Activated T-cell treated with anti-CD3 and anti-CD28 coated beads for 1 hour (primary cell): Measurements from ENCODE around the gene SRRM2.
A peak's percentile ranks its signal among the peaks of the same experiment; 100 is the strongest.

Experiments used
- DNase-seq: peaks from one replicate; pipeline ENCODE4 v3.0.0-alpha.2; 2020; ENCODE audit warnings: low read depth

Gene SRRM2

GRCh38 chr16:2752035-2752849 lies at the start of gene SRRM2:
TSS of gene SRRM2 (plus strand) at chr16:2752638. CDS start at chr16:2756365, 3,727 bp downstream.
- peak; percentile 89 for DNase-seq

GRCh38 chr16:2702871-2703745 lies 49.3 kb upstream of the SRRM2 start:
- DNase-seq = no peak

- DNase-seq = no peak
These were observed 48.1 kb upstream of the SRRM2 start for GRCh38 chr16:2704166-2704982.

- DNase-seq = no peak
These were observed 47.5 kb upstream of the SRRM2 start for GRCh38 chr16:2704983-2705275.

GRCh38 chr16:2705351-2705750 lies 47.1 kb upstream of the SRRM2 start:
- no peak for DNase-seq

GRCh38 chr16:2706085-2706484 lies 46.4 kb upstream of the SRRM2 start:
- DNase-seq = no peak

GRCh38 chr16:2706611-2707311 lies 45.7 kb upstream of the SRRM2 start:
- DNase-seq = no peak

GRCh38 chr16:2707368-2708289 lies 44.8 kb upstream of the SRRM2 start:
- DNase-seq = no peak

GRCh38 chr16:2708290-2708639 lies 44.2 kb upstream of the SRRM2 start:
- no peak for DNase-seq

- DNase-seq = no peak
These were observed 43.4 kb upstream of the SRRM2 start for GRCh38 chr16:2708955-2709587.

GRCh38 chr16:2709588-2709984 lies 42.9 kb upstream of the SRRM2 start:
- no peak for DNase-seq

GRCh38 chr16:2710021-2710710 lies 42.3 kb upstream of the SRRM2 start:
- DNase-seq = no peak

GRCh38 chr16:2710711-2711231 lies 41.7 kb upstream of the SRRM2 start:
- no peak for DNase-seq

GRCh38 chr16:2711370-2712062 lies 40.9 kb upstream of the SRRM2 start:
- no peak for DNase-seq

GRCh38 chr16:2712063-2712441 lies 40.4 kb upstream of the SRRM2 start:
- DNase-seq = no peak

GRCh38 chr16:2712546-2712945 lies 39.9 kb upstream of the SRRM2 start:
- no peak for DNase-seq

GRCh38 chr16:2713523-2713922 lies 38.9 kb upstream of the SRRM2 start:
- DNase-seq = no peak

GRCh38 chr16:2713985-2714774 lies 38.3 kb upstream of the SRRM2 start:
- DNase-seq = no peak
